GM18498 (cell line): ENCODE data around the gene SRRM2.

Experiments
- ATAC-seq: cut with Tn5 transposase; IDR thresholded peaks from one replicate; pipeline ENCODE4 v1.9.1; 2021; ENCODE audit warnings: mild to moderate bottlenecking, moderate library complexity; ENCODE audit not compliant: unreplicated experiment

The SRRM2 gene

DNA sequence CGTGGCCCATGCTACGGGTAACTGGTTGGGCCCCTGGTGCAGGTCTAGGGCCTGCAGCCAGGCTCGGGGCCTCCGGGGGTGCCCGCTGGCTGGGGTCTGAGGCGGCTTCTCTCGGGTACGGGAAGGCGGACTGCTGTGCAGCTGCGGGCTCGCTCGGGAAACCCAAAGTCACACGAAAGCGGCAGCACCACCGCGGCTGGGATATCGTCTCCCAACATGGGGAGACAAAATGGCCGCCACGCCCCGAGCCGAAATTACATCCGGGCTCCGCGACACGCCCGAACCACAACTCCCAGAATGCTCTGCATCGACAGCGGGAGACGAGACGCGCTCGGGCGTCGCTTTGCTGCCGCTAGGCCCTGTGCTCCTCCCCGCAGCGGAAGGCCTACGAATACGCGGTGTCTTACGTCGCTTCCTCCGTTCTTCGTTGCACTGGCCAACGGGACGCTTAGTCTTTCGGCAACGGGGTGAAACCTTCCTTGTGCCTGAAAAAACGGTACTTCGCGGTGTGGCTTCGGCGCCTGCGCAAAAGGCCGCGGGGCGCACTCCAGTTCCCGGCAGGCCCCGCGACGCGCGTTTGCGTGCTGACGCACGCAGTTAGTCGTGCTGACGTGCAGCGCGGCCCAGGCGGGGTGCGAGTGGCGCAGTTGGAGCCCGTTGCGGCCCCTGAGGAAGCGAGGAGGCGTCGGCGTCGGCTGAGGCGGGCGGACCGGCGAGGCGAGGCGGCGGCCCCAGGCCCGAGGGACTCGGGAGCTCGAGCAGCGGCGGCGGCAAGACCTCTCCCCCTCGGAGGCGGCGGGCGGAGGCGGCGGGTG lies at the start of gene SRRM2:
TSS of gene SRRM2 (plus strand) at position 604 of the 815 bp plus-strand sequence. CDS start 3,727 bp downstream, outside the sequence.
- peak; percentile 88 for ATAC-seq

DNA sequence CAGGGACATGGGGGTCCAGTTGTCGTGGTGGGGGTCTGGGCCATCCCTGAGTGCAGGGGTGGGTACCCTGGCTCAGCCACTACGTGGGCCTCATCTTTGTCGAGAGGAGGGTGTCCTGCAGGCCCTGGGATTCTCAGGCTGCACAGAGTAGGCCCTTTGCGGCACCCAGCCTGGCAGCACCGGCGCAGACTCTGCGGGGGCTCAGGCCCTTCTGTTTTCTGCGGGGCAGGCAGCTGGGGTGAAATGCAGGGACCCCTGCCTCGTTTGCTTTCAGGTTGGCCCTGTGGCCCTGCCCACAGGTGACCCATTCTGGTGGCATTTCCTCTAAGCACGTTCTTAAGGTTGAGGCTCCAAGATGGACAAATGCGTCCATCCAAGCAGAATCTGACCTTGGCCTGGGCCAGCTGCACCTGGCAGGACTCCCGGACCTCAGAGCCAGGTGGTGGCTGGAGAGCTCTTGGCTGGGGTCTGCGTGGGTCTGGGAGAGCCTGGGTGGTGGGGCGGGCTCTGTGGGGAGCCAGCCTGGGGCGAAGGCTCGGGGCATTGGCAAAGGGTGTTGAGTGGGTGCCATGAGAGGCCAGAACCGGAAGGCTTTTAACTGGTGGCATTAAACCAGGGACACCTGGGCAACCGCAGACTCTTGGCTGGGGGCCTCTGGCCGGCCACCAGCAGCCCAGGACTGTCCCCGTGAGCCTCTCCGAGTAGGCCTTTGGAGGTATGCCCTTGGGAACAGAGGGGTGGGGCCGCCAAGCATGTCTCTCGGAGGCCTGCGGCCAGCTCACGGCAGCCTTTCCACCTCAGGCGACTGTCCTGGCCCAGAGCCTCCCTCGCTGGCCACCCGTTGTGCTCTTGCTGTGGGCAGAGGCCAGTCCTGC lies 49.3 kb upstream of the SRRM2 start:
- no peak for ATAC-seq

GRCh38 chr16:2704166-2704982 lies 48.1 kb upstream of the SRRM2 start:
- no peak for ATAC-seq

DNA sequence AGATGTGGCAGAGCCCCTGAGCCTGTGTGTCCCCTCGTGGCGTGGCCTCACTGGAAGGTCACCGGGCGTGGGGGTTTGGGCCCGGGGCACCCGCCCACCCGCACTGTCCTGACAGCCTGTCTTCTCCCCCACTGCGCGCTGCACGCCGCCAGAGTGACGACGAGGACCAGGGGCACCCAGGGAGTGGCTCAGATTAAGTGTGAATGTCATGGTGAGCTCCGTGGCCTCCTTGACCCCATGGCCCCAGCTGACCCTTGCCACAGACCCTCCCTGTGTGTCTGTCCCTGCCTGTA lies 47.5 kb upstream of the SRRM2 start:
- no peak for ATAC-seq

DNA sequence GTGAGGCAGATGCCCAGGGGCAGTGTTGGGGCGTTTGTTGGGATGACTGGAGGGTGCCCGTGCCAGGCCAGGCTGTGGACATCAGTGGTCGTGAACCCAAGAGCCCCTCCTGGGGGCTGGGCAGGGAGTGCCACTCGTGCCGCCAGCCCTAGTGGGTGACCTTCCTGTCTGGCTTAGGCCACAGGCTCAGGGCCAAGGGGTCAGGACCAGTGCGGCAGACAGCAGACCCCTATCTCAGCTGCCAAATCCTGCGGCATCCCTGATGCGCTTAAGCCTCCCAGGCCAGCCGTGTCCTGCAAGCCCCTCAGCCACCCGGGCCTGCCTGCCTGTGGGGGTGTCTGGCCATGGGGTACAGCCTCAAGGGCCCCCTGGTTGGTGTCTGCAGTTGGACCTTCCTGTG lies 47.1 kb upstream of the SRRM2 start:
- no peak for ATAC-seq

DNA sequence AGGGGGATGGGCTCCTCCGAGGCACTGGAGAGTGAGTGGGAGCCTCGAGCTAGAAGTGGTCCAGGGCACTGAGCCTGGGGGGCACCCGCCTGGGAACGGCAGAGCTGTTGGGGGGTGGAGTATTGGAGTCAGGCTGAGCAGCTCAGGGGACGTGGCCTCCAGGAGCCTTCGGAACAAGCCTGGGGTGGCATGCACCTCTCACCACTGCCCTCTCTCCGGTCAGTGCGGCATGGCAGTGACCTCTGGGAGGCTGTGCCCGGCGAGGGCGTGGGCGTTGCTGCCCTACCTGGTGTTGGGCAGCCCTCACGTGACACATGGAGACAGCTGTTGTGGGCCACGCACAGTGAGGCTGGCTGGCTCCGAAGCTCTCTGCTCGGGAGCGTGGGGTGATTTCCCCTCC lies 46.4 kb upstream of the SRRM2 start:
- ATAC-seq = no peak

DNA sequence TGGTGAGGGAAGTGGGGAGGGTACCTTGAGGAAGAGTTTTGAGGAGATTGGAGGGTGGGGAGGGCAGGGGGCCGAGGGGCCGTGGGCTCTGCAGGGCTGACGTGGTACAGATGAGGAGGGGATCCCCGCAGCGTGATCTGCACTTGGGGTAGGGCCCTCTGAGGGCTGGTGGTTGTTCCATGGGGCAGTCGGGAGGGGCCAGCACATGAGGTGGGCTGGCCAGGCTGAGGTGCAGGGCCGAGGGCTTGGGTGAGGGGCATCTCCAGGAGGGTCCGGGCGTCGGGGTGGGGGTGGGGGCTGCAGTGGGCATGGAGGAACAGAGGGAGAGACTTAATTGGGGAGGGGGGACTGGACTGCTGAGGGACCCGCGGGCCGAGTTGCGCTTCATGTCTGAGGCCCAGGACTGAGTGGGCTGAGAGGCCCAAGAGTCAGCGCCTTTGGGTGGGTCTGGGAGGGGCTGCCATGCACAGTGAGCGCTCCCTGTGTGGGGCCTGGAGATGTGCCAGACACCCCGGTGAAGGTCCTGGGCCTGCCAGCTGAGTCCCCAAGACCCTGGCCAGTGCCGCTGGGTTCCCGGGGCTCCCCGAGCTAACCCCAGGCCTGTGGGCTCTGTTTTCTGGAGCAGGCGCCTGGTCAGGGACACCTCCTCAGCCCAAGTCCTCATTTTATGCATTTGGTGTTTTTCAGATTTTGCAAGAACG lies 45.7 kb upstream of the SRRM2 start:
- ATAC-seq = no peak

- no peak for ATAC-seq
These were observed 44.8 kb upstream of the SRRM2 start for GRCh38 chr16:2707368-2708289.

- ATAC-seq = no peak
These were observed 44.2 kb upstream of the SRRM2 start for GRCh38 chr16:2708290-2708639.

DNA sequence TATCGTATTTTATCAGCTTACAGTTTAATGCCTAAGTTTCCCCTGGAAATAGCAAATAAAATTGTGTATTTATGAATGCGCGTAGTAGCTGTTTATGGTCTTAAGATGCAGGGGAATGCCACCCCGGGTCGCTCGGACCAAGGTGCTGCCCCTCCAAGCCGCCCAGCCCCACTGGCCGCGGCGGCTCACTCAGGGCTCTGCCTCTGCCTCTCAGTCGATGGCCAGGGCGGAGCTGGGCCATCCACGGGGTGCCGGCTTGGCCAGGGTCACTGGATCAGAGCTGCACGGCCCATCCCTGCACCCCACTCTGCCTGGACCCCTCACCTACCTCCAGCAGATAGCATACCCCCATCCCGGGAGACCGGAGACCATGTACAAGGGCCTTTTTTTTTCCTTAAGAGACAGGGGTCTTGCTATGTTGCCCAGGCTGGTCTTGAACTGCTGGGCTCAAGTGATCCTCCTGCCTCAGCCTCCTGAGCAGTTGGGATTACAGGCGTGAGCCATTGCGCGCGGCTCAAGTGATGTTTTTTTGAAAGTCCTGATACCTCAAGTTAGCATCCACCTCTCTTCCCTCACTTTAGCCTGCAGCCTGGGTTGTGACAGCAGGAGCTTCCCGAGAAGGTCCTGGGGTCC lies 43.4 kb upstream of the SRRM2 start:
- no peak for ATAC-seq

GRCh38 chr16:2709588-2709984 lies 42.9 kb upstream of the SRRM2 start:
- no peak for ATAC-seq

DNA sequence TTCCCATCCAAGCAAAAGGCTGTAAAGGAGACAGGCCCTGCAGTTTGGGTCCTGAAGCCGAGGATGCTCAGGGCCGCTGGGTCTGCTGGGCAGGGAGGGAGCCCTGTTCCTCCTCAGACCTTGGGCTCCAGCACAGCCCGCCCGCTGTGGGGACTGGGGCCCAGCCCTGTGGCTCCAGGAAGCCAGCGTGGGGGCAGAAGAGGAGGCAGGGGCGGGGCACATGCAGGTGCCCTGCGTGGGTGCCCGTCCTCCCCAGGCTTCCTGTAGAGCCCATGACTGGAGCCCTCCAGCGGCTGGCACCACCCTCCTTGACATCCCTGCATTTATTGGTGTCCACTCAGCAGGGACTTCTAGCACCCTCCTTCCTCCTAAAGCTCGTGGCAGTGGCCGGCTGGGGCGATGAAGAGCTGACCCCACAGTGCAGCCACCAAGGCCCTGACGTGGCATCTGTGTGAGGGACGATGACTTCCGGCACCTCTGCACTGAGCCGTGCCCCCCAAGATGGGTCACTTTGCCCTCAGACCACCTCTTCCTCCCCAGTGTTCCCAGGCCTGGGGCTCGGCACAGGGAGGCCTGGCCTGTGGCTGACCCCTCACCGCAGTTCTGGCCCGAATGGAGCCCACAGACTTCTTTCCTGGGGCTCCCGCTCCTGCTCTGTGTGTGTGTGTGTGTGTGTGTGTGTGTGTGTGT lies 42.3 kb upstream of the SRRM2 start:
- ATAC-seq = no peak

- ATAC-seq = no peak
These were observed 41.7 kb upstream of the SRRM2 start for GRCh38 chr16:2710711-2711231.

GRCh38 chr16:2711370-2712062 lies 40.9 kb upstream of the SRRM2 start:
- no peak for ATAC-seq

DNA sequence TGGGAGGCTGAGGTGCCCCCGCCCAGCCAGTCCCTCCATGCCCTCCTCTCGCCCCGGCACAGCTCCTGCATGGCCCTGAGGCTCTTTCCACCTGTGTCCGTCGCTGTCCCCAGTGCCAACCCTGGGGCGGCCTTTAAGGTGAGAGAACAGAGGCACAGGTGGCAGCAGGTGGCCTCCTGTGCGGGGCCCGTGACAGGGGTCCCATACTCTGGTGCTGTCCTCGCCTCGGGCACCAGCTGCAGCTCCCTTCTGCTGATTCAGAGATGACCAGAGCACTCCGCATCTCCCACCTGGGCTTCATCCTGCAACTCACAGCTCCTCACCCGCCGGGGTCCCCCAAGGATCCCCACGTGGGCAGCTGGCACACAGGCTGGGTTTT lies 40.4 kb upstream of the SRRM2 start:
- ATAC-seq = no peak

DNA sequence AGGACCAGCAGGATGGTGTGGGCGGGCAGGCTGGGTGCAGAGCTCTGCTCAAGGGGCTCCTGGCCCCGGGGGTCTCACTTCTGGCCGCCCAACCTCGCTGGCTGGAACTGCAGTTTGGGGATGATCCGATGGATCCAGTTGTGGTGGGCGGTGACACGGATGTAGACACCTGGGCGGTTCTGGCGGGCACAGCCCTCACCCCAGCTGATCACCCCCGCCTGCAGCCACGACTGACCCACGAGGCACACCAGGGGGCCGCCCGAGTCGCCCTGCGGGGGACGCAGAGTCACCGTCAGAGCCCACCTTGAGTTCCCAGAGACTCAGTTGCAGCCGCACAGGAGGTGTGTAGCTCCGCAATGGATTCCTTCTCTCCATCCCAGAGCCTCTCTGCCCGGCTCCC lies 39.9 kb upstream of the SRRM2 start:
- ATAC-seq = no peak

DNA sequence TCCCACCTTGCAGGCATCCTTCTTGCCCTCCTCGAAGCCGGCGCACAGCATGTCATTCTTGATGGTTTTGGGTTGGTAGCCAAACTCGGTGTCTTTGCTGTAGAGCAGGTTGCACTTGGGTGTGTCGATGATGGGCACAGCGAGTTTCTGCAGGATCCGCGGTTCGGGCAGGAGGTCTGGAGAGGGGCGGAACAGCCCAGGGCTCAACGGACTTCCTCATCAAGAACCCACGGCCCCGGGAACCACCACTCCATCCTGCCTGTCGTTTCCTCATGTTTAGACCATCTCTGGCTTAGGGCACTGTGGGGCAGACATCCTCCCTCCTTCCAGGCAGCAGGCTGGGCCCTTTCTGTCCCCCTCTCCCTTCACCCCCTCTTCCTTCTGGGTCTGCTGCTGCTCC lies 38.9 kb upstream of the SRRM2 start:
- no peak for ATAC-seq
